HG03139 (cell line): ENCODE measurements around the gene SLC6A6.

Source experiments
- ATAC-seq: cut with Tn5 transposase; IDR thresholded peaks from one replicate; pipeline ENCODE4 v1.9.1; 2021; ENCODE audit not compliant: unreplicated experiment

The SLC6A6 gene

GRCh38 chr3:14371573-14372474 is 30.6 kb upstream of the SLC6A6 start:
- ATAC-seq = peak; percentile 55

GRCh38 chr3:14372587-14372986 is 29.8 kb upstream of the SLC6A6 start:
- ATAC-seq = no peak

- no peak for ATAC-seq
Observed at GRCh38 chr3:14373753-14374376, 28.5 kb upstream of the SLC6A6 start.

GRCh38 chr3:14374444-14374883 is 27.9 kb upstream of the SLC6A6 start:
- no peak for ATAC-seq

GRCh38 chr3:14375192-14375591 is 27.2 kb upstream of the SLC6A6 start:
- no peak for ATAC-seq

GRCh38 chr3:14376348-14377043 is 25.9 kb upstream of the SLC6A6 start:
- ATAC-seq = no peak

GRCh38 chr3:14377044-14377837 is 25.2 kb upstream of the SLC6A6 start:
- ATAC-seq = no peak

GRCh38 chr3:14377838-14378169 is 24.6 kb upstream of the SLC6A6 start:
- peak; percentile 67 for ATAC-seq

- ATAC-seq = no peak
Observed at GRCh38 chr3:14378415-14378814, 24.0 kb upstream of the SLC6A6 start.

- ATAC-seq = no peak
Observed at GRCh38 chr3:14379843-14380242, 22.6 kb upstream of the SLC6A6 start.

- ATAC-seq = no peak
Observed at GRCh38 chr3:14386254-14386653, 16.2 kb upstream of the SLC6A6 start.

GRCh38 chr3:14388201-14388600 is 14.2 kb upstream of the SLC6A6 start:
- no peak for ATAC-seq

GRCh38 chr3:14389166-14389606 is 13.2 kb upstream of the SLC6A6 start:
- ATAC-seq = no peak

GRCh38 chr3:14389716-14390115 is 12.7 kb upstream of the SLC6A6 start:
- ATAC-seq = no peak

- ATAC-seq = no peak
Observed at GRCh38 chr3:14391033-14391432, 11.4 kb upstream of the SLC6A6 start.

GRCh38 chr3:14392231-14392630 is 10.2 kb upstream of the SLC6A6 start:
- no peak for ATAC-seq

- ATAC-seq = no peak
Observed at GRCh38 chr3:14392803-14393319, 9.5 kb upstream of the SLC6A6 start.

- ATAC-seq = no peak
Observed at GRCh38 chr3:14393440-14394106, 8.8 kb upstream of the SLC6A6 start.

- no peak for ATAC-seq
Observed at GRCh38 chr3:14396031-14396692, 6.2 kb upstream of the SLC6A6 start.

GRCh38 chr3:14397046-14397445 is 5.4 kb upstream of the SLC6A6 start:
- ATAC-seq = no peak
